ENCODE results near the gene MSRB3. TPM values are rescaled to one million over a fixed set of nuclear protein-coding genes. Genes with fewer than 3 reads are reported as not detected.
A peak's percentile ranks its signal among the peaks of the same experiment; 100 is the strongest.

Gene MSRB3
- total RNA-seq, 1 donor from 2014 or later: 77.3 TPM

GRCh38 chr12:65325183-65325582, 46.7 kb downstream of the MSRB3 start:
- no peak for DNase-seq (ENCODE audit: extremely low spot score, unreplicated experiment)
- Mint-ChIP-seq H3K9me3 (ENCODE audit: unreplicated experiment) (no peaks in the 10 kb centered on the region), H3K4me1 (ENCODE audit: unreplicated experiment) (peaks cover 69% of the 10 kb centered on the region), H3K36me3 (ENCODE audit: unreplicated experiment) (peaks cover 9% of the 10 kb centered on the region), H3K27ac (ENCODE audit: unreplicated experiment) (no peak overlapping the region), H3K27me3 (ENCODE audit: unreplicated experiment) (no peaks in the 10 kb centered on the region), H3K4me3 (ENCODE audit: unreplicated experiment) (no peak overlapping the region)
- TF ChIP-seq CTCF (IDR thresholded peaks at IDR 0.05): no peak

GRCh38 chr12:65326616-65327015, 48.1 kb downstream of the MSRB3 start:
- peaks cover 80% of the 10 kb centered on the region for H3K4me1 Mint-ChIP-seq (ENCODE audit: unreplicated experiment)

GRCh38 chr12:65327207-65328076, 49.0 kb downstream of the MSRB3 start:
- no peak for DNase-seq (ENCODE audit: extremely low spot score, unreplicated experiment)
- Mint-ChIP-seq H3K27ac (ENCODE audit: unreplicated experiment) (peak overlapping the region; percentile 91), H3K4me3 (ENCODE audit: unreplicated experiment) (peak overlapping the region; percentile 4)

More at GRCh38 chr12:65326616-65327015, 48.1 kb downstream of the MSRB3 start:
- no peaks in the 10 kb centered on the region for H3K27me3 Mint-ChIP-seq (ENCODE audit: unreplicated experiment)
- H3K4me3 Mint-ChIP-seq (ENCODE audit: unreplicated experiment): no peak overlapping the region
- no peak for DNase-seq (ENCODE audit: extremely low spot score, unreplicated experiment)
- peaks cover 5% of the 10 kb centered on the region for H3K36me3 Mint-ChIP-seq (ENCODE audit: unreplicated experiment)
- no peaks in the 10 kb centered on the region for H3K9me3 Mint-ChIP-seq (ENCODE audit: unreplicated experiment)
- peak overlapping the region; percentile 91 for H3K27ac Mint-ChIP-seq (ENCODE audit: unreplicated experiment)
- no peak for TF ChIP-seq CTCF (IDR thresholded peaks at IDR 0.05)

GRCh38 chr12:65329721-65330120, 51.2 kb downstream of the MSRB3 start:
- DNase-seq (ENCODE audit: extremely low spot score, unreplicated experiment): no peak
- no peaks in the 10 kb centered on the region for H3K27me3 Mint-ChIP-seq (ENCODE audit: unreplicated experiment)
- TF ChIP-seq CTCF (IDR thresholded peaks at IDR 0.05): no peak
- no peaks in the 10 kb centered on the region for H3K9me3 Mint-ChIP-seq (ENCODE audit: unreplicated experiment)
- peaks cover 3% of the 10 kb centered on the region for H3K36me3 Mint-ChIP-seq (ENCODE audit: unreplicated experiment)
- peaks cover 80% of the 10 kb centered on the region for H3K4me1 Mint-ChIP-seq (ENCODE audit: unreplicated experiment)
- peak overlapping the region; percentile 73 for H3K27ac Mint-ChIP-seq (ENCODE audit: unreplicated experiment)
- H3K4me3 Mint-ChIP-seq (ENCODE audit: unreplicated experiment): no peak overlapping the region

More at GRCh38 chr12:65327207-65328076, 49.0 kb downstream of the MSRB3 start:
- Mint-ChIP-seq H3K4me1 (ENCODE audit: unreplicated experiment) (peaks cover 88% of the 10 kb centered on the region), H3K36me3 (ENCODE audit: unreplicated experiment) (peaks cover 3% of the 10 kb centered on the region), H3K9me3 (ENCODE audit: unreplicated experiment) (no peaks in the 10 kb centered on the region), H3K27me3 (ENCODE audit: unreplicated experiment) (no peaks in the 10 kb centered on the region)
- no peak for TF ChIP-seq CTCF (IDR thresholded peaks at IDR 0.05)

GRCh38 chr12:65330331-65330730, 51.8 kb downstream of the MSRB3 start:
- no peak for DNase-seq (ENCODE audit: extremely low spot score, unreplicated experiment)
- peaks cover 80% of the 10 kb centered on the region for H3K4me1 Mint-ChIP-seq (ENCODE audit: unreplicated experiment)
- peak overlapping the region; percentile 73 for H3K27ac Mint-ChIP-seq (ENCODE audit: unreplicated experiment)
- H3K9me3 Mint-ChIP-seq (ENCODE audit: unreplicated experiment): no peaks in the 10 kb centered on the region
- no peak for TF ChIP-seq CTCF (IDR thresholded peaks at IDR 0.05)
- peaks cover 3% of the 10 kb centered on the region for H3K36me3 Mint-ChIP-seq (ENCODE audit: unreplicated experiment)
- no peak overlapping the region for H3K4me3 Mint-ChIP-seq (ENCODE audit: unreplicated experiment)
- H3K27me3 Mint-ChIP-seq (ENCODE audit: unreplicated experiment): no peaks in the 10 kb centered on the region
